A673 (cell line): ENCODE data around the gene PSTPIP2.

Experiments used
- EZH2 ChIP-seq: fragments of 200-600 bp; sonication (generic); IDR thresholded peaks from 2 replicates; pipeline ENCODE4 v1.6.1; 2017; ENCODE audit warnings: borderline replicate concordance, low read depth, mild to moderate bottlenecking, mixed read lengths, antibody characterized with exemption, low read length; ENCODE audit not compliant: poor library complexity, severe bottlenecking
- TF ChIP-seq, protein P1 (sequence below): fragments of 300-800, 200-600 bp; sonication (generic); conservative IDR thresholded peaks from 2 replicates; pipeline ENCODE4 v1.5.1; 2017; ENCODE audit warnings: low read depth, mild to moderate bottlenecking, antibody characterized with exemption, low read length, moderate library complexity, mixed read lengths

DNA sequence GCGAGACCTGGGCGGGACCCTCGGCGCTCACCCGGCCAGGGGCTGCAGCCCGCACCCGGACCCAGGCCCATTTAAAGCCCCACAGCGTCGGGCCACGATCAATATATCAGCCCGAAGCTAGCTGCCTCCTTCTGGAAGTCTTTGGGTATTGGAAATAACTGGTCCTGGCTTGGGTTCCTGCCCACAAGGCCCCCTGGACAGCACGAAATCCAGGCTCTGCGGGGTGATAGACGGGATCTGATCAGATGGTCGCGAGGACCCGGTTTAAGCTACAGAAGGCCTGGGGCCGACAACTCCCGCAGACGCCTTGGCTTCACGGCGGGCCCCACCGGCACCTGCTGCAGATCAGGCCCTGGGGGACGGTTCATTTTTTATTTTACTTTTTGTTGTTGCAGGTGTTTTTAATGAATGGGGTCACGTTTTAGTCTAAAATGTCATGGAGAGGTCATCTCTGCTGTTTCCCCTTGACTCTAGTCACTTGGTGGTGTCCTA, 362 bp upstream of the PSTPIP2 start:
- TF ChIP-seq, protein P1, sequence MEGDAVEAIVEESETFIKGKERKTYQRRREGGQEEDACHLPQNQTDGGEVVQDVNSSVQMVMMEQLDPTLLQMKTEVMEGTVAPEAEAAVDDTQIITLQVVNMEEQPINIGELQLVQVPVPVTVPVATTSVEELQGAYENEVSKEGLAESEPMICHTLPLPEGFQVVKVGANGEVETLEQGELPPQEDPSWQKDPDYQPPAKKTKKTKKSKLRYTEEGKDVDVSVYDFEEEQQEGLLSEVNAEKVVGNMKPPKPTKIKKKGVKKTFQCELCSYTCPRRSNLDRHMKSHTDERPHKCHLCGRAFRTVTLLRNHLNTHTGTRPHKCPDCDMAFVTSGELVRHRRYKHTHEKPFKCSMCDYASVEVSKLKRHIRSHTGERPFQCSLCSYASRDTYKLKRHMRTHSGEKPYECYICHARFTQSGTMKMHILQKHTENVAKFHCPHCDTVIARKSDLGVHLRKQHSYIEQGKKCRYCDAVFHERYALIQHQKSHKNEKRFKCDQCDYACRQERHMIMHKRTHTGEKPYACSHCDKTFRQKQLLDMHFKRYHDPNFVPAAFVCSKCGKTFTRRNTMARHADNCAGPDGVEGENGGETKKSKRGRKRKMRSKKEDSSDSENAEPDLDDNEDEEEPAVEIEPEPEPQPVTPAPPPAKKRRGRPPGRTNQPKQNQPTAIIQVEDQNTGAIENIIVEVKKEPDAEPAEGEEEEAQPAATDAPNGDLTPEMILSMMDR, result no peak
- TF ChIP-seq EZH2, result no peak
